LHCN-M2 (cell line): ENCODE data around the gene SNAI3. TPM values are rescaled to one million over a fixed set of nuclear protein-coding genes. Genes with fewer than 3 reads are reported as not detected.
"Not testable (repeated sequence)": the region's sequence is repeated elsewhere in the genome, so short reads cannot be mapped to it uniquely, and the experiment has no call there.

Experiments used
- DNase-seq: peaks from one replicate; pipeline ENCODE4 v3.0.0-alpha.2; 2012; ENCODE audit warnings: low read depth
- total RNA-seq: library from RNA; depleted of rRNA; stranded (reverse); fragments of >200 nt; gene quantifications from 2 replicates; pipeline ENCODE4 v1.2.3, GENCODE V29; 2014

SNAI3 gene
- total RNA-seq, 1 experiment from 2014 or later, result 0.57 TPM

DNA sequence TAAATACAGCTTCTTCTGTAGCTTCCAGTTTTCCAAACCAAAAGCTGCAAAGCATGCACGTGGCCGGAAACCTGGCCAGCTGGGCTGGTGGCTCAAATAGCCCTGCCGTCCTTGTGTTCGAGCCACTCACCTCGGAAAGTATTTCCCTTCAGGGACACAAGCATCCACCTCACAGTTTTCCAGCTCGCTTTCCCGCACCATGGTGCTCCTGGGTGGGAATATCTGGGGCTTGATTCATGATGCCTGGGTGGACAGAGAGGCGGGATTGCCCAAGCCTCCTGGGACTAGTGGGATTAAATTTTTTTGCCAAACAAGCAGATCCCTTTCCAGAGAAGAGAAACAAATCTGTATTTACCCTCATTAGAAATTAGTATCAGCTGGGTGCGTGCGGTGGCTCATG, 16.3 kb downstream of the SNAI3 start:
- no peak for DNase-seq

GRCh38 chr16:88669493-88669892, 16.8 kb downstream of the SNAI3 start:
- not testable (repeated sequence) for DNase-seq

GRCh38 chr16:88667461-88667860, 18.8 kb downstream of the SNAI3 start:
- no peak for DNase-seq

DNA sequence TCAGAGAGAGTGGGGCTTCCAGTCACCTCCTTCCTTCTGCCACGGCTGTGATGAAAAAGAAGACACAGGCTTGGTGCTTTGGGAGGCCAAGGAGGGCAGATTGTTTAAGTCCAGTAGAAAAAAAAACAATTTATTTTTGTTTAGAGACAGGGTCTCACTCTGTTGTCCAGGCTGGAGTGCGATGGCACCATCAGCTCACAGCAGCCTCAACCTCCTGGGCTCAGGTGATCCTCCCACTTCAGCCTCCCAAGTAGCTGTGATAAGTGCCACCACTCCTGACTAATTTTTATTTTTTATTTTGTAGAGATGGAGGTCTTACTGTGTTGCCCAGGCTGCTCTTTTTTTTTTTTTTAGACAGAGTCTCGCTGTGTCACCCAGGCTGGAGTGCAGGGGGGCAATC, 20.7 kb downstream of the SNAI3 start:
- DNase-seq, result no peak

DNA sequence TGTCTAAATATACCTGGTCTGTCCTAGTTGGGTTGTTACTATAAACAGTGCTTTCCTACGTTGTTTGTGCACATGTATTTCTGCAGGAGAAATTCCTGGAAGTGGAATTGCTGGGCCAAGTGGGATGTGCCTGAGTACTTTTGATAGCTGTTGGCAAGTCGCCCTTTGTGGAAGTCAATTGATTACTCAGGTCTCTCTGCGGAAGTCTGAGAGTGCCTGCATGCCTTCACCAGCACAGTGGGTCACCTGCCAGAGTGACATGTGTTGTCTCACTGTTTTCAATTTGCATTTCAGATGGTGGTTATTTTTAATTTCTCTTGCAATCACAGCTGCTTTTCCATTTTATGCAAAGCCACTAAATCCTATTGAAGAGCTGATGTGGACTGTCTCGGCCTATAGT, 21.2 kb downstream of the SNAI3 start:
- DNase-seq, result no peak

DNA sequence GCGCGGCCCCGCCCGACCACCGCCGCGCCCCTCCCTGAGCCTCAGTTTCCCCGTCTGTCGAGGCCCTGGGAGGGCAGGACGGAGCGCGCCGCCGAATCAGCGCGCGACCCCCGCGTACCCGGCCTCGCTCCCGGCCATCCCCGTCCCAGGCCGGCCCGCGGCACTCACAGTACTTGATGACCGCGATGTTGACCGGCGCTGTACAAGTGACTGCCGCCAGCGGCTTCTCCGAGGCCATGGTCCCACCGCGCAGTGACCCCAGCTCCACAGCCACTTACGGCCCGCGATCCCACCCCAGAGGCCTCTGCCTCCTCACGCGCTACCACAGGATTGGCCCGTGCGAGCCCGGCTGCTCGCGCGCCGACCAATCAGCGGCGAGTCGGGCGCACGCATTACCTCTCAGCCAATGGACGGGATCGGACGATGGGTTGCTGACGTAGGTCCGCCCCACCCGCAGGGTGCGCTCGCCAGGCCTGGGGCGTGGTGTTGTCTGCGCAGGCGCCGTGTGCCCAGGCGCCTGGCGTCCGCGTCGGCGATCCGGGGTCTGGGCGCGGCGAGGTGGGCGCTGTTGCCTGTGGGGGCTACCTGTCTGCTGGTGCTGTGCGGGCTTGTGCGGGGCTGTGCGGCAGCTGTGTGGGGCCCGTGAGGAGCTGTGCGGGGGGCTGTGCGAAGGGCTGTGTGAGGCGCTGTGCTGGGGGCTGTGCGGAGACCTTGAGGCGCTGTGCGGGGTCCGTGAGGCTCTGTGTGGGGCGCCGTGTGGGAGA, 23.3 kb downstream of the SNAI3 start, which contains the start of gene MVD:
Gene MVD (minus strand): TSS at position 249 of the 764 bp plus-strand sequence. CDS start 11 bp downstream, at position 238.
- peak; percentile 96 for DNase-seq

GRCh38 chr16:88662222-88662842, 24.0 kb downstream of the SNAI3 start:
- DNase-seq, result no peak

GRCh38 chr16:88661468-88661867, 24.8 kb downstream of the SNAI3 start:
- DNase-seq, result no peak

DNA sequence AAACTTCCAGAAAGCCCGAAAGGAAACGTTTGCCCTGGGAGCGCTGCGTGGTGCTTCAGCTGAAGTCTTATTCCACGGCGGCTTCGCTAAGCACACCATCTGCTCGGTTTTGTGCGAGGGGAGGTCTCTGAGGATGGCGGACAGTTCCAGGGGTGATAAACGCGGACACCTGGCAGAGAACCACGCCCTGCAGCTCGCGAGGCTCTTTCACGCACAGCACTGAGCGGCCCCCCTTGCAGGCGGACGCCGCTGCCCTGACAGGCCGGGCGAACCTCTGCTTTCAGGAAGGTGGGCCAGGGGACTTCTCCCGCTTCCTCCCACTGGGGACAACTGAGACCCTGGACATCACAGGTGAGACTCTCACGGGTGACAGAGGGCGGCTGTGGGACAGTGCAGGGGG, 27.1 kb downstream of the SNAI3 start:
- no peak for DNase-seq

DNA sequence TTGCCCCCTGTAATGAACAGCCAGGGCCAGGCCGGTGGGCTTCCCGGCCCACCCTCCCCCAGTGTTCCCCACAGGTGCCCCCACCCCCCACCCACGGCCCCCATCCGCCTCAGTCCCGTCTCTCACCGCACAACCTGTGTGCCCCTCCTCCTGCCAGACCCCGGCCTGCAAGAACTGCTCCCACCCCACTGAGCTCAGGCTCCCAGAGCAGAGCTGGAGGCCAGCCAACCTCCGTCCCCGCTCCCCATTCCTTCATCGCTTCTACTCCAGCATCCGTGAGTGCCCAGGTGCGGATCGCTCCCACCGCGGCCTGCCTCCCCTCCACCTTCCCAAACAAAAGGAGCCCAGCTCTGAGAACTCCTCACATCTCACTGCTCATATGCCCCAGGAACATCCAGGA, 27.6 kb downstream of the SNAI3 start:
- no peak for DNase-seq

- DNase-seq, result no peak
Measured at GRCh38 chr16:88657371-88657770, 28.9 kb downstream of the SNAI3 start.

- no peak for DNase-seq
Measured at GRCh38 chr16:88656291-88656980, 29.9 kb downstream of the SNAI3 start.

DNA sequence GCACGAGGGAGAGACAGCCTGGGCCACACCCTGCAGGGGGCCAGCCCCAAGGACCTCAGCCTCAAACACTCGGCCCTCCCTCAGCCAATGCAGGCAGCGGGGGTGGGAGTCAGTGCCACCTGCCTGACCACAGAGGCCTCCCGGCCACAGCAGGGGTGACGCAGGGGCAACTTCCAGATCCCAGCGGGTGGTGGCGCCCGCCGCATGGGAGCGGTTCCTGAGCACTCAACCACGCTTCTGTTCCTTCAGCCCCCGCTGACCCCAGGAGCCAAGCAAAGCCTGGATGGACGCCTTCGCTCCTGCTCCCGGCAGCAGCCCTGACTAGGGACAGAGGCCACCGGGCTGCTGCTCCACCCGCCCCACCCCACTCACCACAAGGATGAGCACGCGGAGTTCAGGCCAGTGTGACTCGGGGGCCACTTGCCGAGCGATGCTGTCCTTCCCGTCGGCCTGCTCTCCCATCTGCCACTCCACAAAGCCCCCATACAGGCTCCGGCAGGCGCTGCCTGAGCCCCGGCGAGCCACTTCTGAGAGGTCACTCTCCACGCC, 30.5 kb downstream of the SNAI3 start:
- no peak for DNase-seq

- DNase-seq, result no peak
Measured at GRCh38 chr16:88655053-88655732, 31.1 kb downstream of the SNAI3 start.

- no peak for DNase-seq
Measured at GRCh38 chr16:88654363-88655052, 31.8 kb downstream of the SNAI3 start.

DNA sequence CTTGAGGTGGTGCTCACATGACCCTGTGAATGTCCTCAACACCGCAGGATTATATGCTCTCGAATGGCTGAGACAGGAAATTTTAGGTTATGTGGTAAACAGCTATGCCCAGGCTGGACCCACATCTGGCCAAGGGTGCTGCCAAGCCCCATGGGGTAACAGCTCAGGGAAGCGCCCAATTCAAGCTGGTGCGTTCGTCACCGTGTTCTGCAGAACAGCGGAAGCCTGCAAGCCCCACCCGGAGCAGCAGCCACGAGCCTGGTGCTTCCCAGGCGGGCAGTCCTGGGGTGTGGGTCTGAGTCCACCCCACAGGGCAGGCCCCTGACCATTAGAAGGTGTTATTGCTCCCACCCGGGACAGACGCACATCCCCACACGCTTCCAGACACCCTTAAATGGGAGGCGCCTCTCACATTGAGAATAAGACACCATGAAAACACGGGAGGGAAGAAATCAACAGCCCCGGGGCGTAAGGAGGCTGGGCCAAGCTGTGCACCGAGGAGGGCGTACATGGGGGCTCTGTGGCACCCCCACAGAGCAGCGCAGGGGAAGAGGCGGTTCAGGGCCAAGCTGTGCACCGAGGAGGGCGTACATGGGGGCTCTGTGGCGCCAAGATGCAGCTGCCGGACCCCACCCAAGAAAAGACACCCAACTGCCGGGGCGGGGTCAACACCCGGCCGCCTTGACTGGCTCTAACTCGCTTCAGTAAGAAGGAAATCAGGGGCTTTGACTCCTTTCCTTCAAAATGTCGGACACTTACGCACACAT, 32.5 kb downstream of the SNAI3 start:
- DNase-seq, result no peak

DNA sequence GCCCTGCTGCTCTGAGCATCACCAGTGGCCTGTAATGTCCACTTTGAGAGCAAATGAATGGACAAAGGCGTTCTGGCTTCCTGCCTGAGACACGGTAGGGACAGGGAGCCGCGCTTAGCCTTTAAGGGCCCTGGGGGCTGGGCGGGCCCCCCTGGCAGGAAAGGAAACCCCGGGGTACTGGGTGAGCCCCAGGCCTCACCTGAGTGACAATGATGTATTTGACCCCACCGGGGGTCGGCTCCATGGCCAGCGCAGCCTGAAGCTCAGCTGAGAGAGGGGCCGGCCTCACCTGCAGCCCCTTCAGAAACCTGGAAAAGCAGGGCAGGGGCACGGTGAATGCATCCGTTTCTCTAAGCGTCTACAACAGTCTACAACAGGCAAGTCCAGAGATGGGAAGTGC, 33.2 kb downstream of the SNAI3 start:
- DNase-seq, result no peak

DNA sequence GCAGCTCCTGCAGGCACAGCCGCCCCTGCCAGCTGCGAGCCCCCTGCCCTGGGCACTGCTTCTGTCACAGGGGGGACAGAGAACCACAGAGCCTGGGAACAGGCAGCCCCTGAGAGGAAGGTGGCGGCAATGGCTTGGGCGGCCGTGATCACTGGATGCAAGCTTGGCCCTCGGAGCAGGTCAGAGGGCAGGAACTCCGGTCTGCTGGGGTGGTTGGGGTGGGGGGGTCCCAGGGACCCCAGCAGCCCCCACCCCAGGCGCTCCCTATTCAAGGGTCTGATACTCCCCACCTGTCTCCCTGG, 33.6 kb downstream of the SNAI3 start:
- no peak for DNase-seq

DNA sequence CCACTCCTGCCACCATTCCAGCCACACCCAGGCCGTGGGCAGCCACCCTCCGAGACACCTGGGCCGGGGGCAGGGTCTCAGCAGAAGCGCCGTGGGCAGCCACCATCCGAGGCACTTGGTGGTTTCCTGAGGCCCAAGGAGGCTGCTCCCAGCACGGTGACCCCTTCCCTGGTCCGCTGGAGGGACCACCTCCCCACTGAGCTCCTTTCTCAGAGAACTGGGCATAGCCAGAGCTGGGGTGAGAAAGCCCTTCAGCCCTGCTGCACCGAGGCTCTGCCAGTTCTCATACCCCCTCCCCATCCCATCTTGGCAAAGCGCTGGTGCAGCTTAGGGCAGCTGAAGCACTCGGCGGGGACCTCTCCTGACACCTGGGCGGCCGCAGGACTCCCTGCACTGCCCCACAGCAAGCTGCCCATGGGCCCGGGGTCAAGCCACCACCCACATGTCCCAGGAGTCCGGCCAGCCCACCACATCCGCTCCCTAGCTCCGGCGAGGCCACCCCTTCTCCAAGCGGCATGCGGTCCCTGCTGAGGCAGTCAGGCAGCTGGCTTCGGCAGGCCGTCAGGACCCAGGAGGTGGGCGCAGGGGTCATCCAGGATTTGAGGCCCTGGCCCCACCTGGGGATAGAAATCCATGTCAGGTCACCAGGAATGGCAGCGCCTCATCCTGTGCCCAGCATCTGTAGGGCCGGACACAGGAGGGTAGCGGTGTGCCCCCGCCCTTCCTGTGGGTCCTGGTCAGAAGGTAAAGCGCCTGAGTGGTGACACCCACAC, 34.1 kb downstream of the SNAI3 start:
- no peak for DNase-seq
